Measurements from ENCODE around the gene MRPL24. TPM values are rescaled to one million over a fixed set of nuclear protein-coding genes. Genes with fewer than 3 reads are reported as not detected.

The MRPL24 gene
- total RNA-seq, 2 experiments from 2014 or later = 84.2 to 93.6 TPM

- DNase-seq (no peak), ATAC-seq (no peak)
- ChIA-PET POLR2A (no interaction called here), CTCF (interaction anchor here (6.6 kb wide), 1 partner anchor 27 kb away, joined by 80 read pairs; the partner anchor contains the start of genes ISG20L2 and METTL25B)
- Mint-ChIP-seq H3K4me1 (ENCODE audit: low read depth) (peaks cover 8% of the 10 kb centered on the region), H3K9me3 (no peaks in the 10 kb centered on the region), H3K4me3 (no peak overlapping the region), H3K27me3 (no peaks in the 10 kb centered on the region), H3K36me3 (ENCODE audit: low read depth) (peaks cover 15% of the 10 kb centered on the region), H3K27ac (no peak overlapping the region)
- TF ChIP-seq CTCF (IDR thresholded peaks at IDR 0.05) = no peak
- intact Hi-C loops (cut with micrococcal nuclease) = loop anchor here (10.0 kb wide), 1 partner anchor 249 kb away; the partner anchor contains the start of gene MEF2D
These were observed 13.3 kb upstream of the MRPL24 start for GRCh38 chr1:156754219-156754618.

- Mint-ChIP-seq H3K9me3 (no peaks in the 10 kb centered on the region), H3K27me3 (no peaks in the 10 kb centered on the region), H3K27ac (peak overlapping the region; percentile 78), H3K36me3 (ENCODE audit: low read depth) (peaks cover 25% of the 10 kb centered on the region), H3K4me1 (ENCODE audit: low read depth) (peaks cover 18% of the 10 kb centered on the region), H3K4me3 (peak overlapping the region; percentile 92)
- DNase-seq (no peak), ATAC-seq (no peak)
- ChIA-PET POLR2A (interaction anchor here (0.6 to 4.7 kb wide), 7 partner anchors 11 to 52 kb away, joined by 3 to 60 read pairs (median 6); partner anchors contain the start of genes ISG20L2, METTL25B, MRPL24 and PRCC), CTCF (interaction anchor here (1.0 to 6.6 kb wide), 8 partner anchors 12 to 107 kb away, joined by 3 to 80 read pairs (median 4); partner anchors contain the start of genes ISG20L2, METTL25B and MRPL24)
- no peak for TF ChIP-seq CTCF (IDR thresholded peaks at IDR 0.05)
- intact Hi-C loops (cut with micrococcal nuclease) = loop anchor here (2.0 to 10.0 kb wide), 2 partner anchors 14 to 248 kb away; partner anchors contain the start of genes MEF2D and PRCC
These were observed 12.1 kb upstream of the MRPL24 start for GRCh38 chr1:156752843-156753482.

- ChIA-PET CTCF (interaction anchor here (1.0 to 6.6 kb wide), 9 partner anchors 11 to 108 kb away, joined by 3 to 80 read pairs (median 4); partner anchors contain the start of genes ISG20L2, METTL25B and MRPL24), POLR2A (interaction anchor here (0.6 to 4.7 kb wide), 13 partner anchors 10 to 468 kb away, joined by 3 to 60 read pairs (median 5); partner anchors contain the start of genes ISG20L2, METTL25B, MRPL24 and PRCC)
- no peak for TF ChIP-seq CTCF (IDR thresholded peaks at IDR 0.05)
- Mint-ChIP-seq H3K9me3 (no peaks in the 10 kb centered on the region), H3K27ac (peak overlapping the region; percentile 95), H3K36me3 (ENCODE audit: low read depth) (peaks cover 29% of the 10 kb centered on the region), H3K4me1 (ENCODE audit: low read depth) (peaks cover 27% of the 10 kb centered on the region), H3K27me3 (no peaks in the 10 kb centered on the region), H3K4me3 (peak overlapping the region; percentile 92)
- ATAC-seq (peak; percentile 83), DNase-seq (peak; percentile 97)
- intact Hi-C loops (cut with micrococcal nuclease) = loop anchor here (2.0 to 10.0 kb wide), 2 partner anchors 15 to 247 kb away; partner anchors contain the start of genes MEF2D and PRCC
These were observed 11.0 kb upstream of the MRPL24 start for GRCh38 chr1:156751757-156752481.

- H3K9me3 Mint-ChIP-seq = no peaks in the 10 kb centered on the region
- H3K4me3 Mint-ChIP-seq = peak within 1 kb of the TSS; percentile 92
- ATAC-seq = no peak
- TF ChIP-seq CTCF (IDR thresholded peaks at IDR 0.05) = no peak
- H3K4me1 Mint-ChIP-seq (ENCODE audit: low read depth) = peaks cover 32% of the 10 kb centered on the region
- POLR2A ChIA-PET = interaction anchor here (0.6 to 4.7 kb wide), 8 partner anchors 10 to 386 kb away, joined by 3 to 60 read pairs (median 6); partner anchors contain the start of genes ISG20L2, METTL25B, MRPL24 and PRCC
- intact Hi-C loops (cut with micrococcal nuclease) = loop anchor here (10.0 kb wide), 1 partner anchor 247 kb away; the partner anchor contains the start of gene MEF2D
- CTCF ChIA-PET = interaction anchor here (1.2 to 6.6 kb wide), 4 partner anchors 21 to 62 kb away, joined by 3 to 80 read pairs (median 7); partner anchors contain the start of genes ISG20L2 and METTL25B
- peaks cover 31% of the 10 kb centered on the region for H3K36me3 Mint-ChIP-seq (ENCODE audit: low read depth)
- DNase-seq = no peak
- H3K27me3 Mint-ChIP-seq = no peaks in the 10 kb centered on the region
- H3K27ac Mint-ChIP-seq = peak within 1 kb of the TSS; percentile 98
These were observed 10.5 kb upstream of the MRPL24 start, which contains the start of gene HDGF for GRCh38 chr1:156751451-156751756. Gene HDGF (minus strand): TSS chr1:156751675. CDS start chr1:156751429, 246 bp downstream.

All from activated CD8-positive, alpha-beta T cell treated with anti-CD3 and anti-CD28 coated beads for 36 hours (primary cell).